Measurements from ENCODE around the gene TMEM183A.

TMEM183A gene

DNA sequence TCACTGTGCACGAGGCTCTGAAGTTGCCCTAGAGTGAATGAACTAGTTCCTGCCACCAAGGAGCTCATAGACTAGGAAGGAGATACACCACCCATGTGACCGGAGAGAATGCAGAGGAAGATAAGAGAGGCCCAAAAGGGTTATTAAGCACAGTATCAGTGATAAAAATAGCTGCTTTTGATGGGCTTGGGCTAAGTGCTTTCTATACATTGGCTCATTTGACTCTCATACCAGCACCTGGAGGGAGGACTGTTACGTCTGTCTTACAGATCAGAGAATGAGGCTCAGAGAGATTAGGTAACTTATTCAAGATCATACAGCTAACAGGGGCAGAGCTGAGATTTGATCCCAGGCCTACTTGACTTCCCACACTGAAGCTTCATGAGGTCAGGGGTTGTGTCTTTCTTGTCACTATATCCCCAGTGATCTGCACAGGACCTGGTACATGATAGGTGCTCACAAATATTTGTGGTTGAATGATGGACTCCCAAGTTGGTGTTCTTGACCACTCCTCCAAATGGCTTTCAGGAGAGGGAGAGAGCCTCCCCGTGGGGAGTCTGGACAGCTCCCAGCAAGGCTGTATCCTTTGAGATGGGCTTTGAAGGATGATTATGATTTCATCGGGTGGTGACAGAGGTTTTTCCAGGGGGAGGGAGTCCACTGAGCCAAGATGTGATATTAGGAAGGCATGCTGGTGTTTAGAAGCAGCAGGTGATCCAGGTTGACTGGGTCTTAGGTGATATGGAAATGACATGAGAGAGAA is 33.5 kb downstream of the TMEM183A start:
- no peak for TF ChIP-seq SIN3A (IDR thresholded peaks at IDR 0.05; ENCODE audit: borderline replicate concordance, insufficient read depth, low read length)

DNA sequence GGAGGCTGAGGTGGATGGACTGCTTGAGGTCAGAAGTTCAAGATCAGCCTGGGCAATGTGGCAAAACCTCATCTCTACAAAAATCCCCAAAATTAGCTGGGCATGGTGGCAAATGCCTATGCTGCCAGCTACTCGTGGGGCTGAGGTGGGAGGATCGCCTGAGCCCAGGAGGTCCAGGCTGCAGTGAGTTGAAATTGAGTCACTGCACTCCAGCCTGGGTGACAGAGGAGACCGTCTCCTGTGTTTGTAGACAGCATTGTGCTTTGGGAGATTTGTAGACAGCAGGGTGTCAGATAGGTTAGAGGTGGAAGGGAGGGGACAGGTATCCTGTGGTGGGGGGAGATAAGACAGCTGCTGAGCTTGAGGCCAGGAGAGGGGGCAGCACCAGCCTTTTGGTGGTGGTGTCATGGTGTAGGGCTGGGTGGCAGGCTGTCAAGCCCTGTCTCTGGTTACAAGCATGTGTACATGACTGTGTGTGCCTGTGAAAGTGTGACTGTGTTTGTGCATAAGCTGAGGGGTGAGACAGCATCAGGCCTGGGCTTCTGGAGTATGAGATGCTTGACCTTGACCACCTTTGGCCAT is 34.3 kb downstream of the TMEM183A start:
- TF ChIP-seq, protein P1, sequence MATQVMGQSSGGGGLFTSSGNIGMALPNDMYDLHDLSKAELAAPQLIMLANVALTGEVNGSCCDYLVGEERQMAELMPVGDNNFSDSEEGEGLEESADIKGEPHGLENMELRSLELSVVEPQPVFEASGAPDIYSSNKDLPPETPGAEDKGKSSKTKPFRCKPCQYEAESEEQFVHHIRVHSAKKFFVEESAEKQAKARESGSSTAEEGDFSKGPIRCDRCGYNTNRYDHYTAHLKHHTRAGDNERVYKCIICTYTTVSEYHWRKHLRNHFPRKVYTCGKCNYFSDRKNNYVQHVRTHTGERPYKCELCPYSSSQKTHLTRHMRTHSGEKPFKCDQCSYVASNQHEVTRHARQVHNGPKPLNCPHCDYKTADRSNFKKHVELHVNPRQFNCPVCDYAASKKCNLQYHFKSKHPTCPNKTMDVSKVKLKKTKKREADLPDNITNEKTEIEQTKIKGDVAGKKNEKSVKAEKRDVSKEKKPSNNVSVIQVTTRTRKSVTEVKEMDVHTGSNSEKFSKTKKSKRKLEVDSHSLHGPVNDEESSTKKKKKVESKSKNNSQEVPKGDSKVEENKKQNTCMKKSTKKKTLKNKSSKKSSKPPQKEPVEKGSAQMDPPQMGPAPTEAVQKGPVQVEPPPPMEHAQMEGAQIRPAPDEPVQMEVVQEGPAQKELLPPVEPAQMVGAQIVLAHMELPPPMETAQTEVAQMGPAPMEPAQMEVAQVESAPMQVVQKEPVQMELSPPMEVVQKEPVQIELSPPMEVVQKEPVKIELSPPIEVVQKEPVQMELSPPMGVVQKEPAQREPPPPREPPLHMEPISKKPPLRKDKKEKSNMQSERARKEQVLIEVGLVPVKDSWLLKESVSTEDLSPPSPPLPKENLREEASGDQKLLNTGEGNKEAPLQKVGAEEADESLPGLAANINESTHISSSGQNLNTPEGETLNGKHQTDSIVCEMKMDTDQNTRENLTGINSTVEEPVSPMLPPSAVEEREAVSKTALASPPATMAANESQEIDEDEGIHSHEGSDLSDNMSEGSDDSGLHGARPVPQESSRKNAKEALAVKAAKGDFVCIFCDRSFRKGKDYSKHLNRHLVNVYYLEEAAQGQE (IDR thresholded peaks at IDR 0.05; ENCODE audit: insufficient read depth in 1 of 2, low read depth in 2 of 2, low read length in 2 of 2): no peak
- TF ChIP-seq SIN3A (IDR thresholded peaks at IDR 0.05; ENCODE audit: borderline replicate concordance, insufficient read depth, low read length) (no peak), POLR2AphosphoS5 (IDR thresholded peaks at IDR 0.05; ENCODE audit: low read depth, low read length) (no peak), FOXP2 (optimal IDR thresholded peaks at IDR 0.05; ENCODE audit: borderline replicate concordance, extremely low read depth, extremely low read length, insufficient read depth) (no peak), TAF1 (IDR thresholded peaks at IDR 0.05; ENCODE audit: borderline replicate concordance, insufficient read depth, low read length) (no peak)

DNA sequence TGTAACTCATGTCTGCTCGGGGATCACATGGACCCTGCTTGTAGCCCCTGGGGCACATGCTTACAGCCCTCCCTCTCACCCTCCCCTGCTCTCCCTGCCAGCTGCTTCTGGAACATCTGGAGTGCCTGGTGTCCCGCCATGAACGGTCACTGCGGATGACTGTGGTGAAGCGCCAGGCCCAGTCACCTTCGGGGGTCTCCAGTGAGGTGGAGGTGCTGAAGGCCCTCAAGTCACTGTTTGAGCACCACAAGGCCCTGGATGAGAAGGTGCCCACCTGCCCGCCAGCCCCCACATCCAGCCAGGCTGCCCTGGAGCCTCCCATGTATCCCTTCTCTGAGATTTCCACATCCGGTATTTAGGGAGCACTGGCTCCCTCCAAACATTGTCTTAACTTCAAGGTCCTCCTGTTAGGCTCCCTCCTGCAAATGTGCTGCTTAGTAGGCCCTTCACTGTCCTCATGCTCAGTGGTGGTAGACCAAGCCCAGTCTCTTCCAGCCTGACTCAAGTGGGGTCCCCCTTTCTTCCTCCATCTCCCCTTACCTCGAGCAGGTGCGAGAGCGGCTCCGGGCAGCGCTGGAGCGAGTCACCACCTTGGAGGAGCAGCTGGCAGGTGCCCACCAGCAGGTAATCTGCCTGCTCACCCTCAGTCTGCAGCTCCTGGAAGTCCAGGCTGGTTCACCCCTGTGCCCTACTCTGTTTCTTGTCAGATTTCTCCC is 36.8 kb downstream of the TMEM183A start:
- no peak for TF ChIP-seq FOXP2 (optimal IDR thresholded peaks at IDR 0.05; ENCODE audit: borderline replicate concordance, extremely low read depth, extremely low read length, insufficient read depth)
- TF ChIP-seq POLR2AphosphoS5 (IDR thresholded peaks at IDR 0.05; ENCODE audit: low read depth, low read length): no peak
- TF ChIP-seq, protein P1 (IDR thresholded peaks at IDR 0.05; ENCODE audit: insufficient read depth in 1 of 2, low read depth in 2 of 2, low read length in 2 of 2): no peak
- TF ChIP-seq TAF1 (IDR thresholded peaks at IDR 0.05; ENCODE audit: borderline replicate concordance, insufficient read depth, low read length): no peak
- no peak for TF ChIP-seq SIN3A (IDR thresholded peaks at IDR 0.05; ENCODE audit: borderline replicate concordance, insufficient read depth, low read length)

DNA sequence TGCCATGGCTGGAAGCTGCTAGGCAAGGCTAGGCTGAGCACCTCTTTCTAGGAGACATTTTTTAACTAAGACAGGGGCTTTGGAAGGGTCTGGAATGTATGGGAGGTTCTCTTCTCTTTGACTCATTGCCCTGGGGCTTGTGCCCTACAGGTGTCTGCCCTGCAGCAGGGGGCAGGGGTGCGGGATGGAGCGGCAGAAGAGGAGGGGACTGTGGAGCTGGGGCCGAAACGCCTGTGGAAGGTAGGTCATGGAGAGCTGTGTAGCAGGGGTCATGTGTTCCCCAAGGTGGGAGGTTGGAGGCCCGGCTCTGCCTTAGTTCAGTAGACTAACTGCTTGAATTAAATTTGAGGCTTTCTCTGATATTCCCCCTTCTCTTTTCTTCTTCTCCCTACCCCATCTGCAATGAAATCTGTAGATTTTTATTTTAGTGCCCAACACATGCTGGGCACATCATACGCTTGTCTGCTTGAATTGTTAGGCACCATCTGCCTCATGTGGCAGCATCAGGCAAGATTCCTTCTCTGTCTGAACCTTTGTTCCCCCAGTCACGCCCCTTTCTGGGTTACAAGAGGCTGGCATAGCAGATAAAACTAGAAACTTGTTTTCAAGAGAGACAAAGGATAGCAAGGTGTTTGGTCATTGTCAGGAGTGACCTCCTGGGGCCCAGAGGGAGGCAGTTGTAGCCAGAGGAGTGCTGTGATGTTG is 37.5 kb downstream of the TMEM183A start:
- TF ChIP-seq, protein P1 (IDR thresholded peaks at IDR 0.05; ENCODE audit: insufficient read depth in 1 of 2, low read depth in 2 of 2, low read length in 2 of 2): no peak
- no peak for TF ChIP-seq POLR2AphosphoS5 (IDR thresholded peaks at IDR 0.05; ENCODE audit: low read depth, low read length)
- TF ChIP-seq TAF1 (IDR thresholded peaks at IDR 0.05; ENCODE audit: borderline replicate concordance, insufficient read depth, low read length): no peak
- no peak for TF ChIP-seq FOXP2 (optimal IDR thresholded peaks at IDR 0.05; ENCODE audit: borderline replicate concordance, extremely low read depth, extremely low read length, insufficient read depth)
- no peak for TF ChIP-seq SIN3A (IDR thresholded peaks at IDR 0.05; ENCODE audit: borderline replicate concordance, insufficient read depth, low read length)

DNA sequence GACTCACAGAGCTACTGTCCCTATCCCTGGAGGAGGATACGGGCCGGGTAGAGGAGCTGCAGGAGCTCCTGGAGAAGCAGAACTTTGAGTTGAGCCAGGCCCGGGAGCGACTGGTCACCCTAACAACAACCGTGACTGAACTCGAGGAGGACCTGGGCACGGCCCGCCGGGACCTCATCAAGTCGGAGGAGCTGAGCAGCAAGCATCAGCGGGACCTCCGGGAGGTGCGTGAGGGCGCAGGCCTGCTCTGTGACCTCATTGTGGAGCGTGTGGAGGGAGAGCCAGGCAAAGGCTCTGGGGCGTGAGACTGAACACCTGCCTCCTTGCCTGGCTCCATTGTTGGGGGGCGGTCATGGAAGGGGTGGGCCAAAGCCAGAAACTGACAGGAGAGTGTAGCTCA is 38.2 kb downstream of the TMEM183A start:
- TF ChIP-seq FOXP2 (optimal IDR thresholded peaks at IDR 0.05; ENCODE audit: borderline replicate concordance, extremely low read depth, extremely low read length, insufficient read depth): no peak
- no peak for TF ChIP-seq TAF1 (IDR thresholded peaks at IDR 0.05; ENCODE audit: borderline replicate concordance, insufficient read depth, low read length)
- TF ChIP-seq POLR2AphosphoS5 (IDR thresholded peaks at IDR 0.05; ENCODE audit: low read depth, low read length): no peak
- TF ChIP-seq, protein P1 (IDR thresholded peaks at IDR 0.05; ENCODE audit: insufficient read depth in 1 of 2, low read depth in 2 of 2, low read length in 2 of 2): no peak
- no peak for TF ChIP-seq SIN3A (IDR thresholded peaks at IDR 0.05; ENCODE audit: borderline replicate concordance, insufficient read depth, low read length)

All from PFSK-1 (cell line).